PC-3 (cell line): ENCODE data around the gene PPP1R3G. TPM values are rescaled to one million over a fixed set of nuclear protein-coding genes. Genes with fewer than 3 reads are reported as not detected.

Source experiments
- ATAC-seq: fragments of 200-7000 bp; cut with Tn5 transposase; 2 replicates; pipeline ENCODE4 v1.9.1; 2020; ENCODE audit warnings: mild to moderate bottlenecking, moderate library complexity
- BruUV-seq: library from RNA; stranded (reverse); fragments of 400-500 nt; replicated peaks from 2 replicates; lab custom pipeline; 2021; lab: Mats Ljungman, UMichigan
- CTCF ChIA-PET: fragments of 300-600 bp; sonication (Branson Sonifier 250); formaldehyde crosslinking; loops from one replicate; lab custom pipeline; 2022; ENCODE audit warnings: antibody characterized with exemption; lab: Charles Lee
- POLR2A ChIA-PET: fragments of 300-600 bp; sonication (Branson Sonifier 250); formaldehyde crosslinking; loops from one replicate; lab custom pipeline; 2022; ENCODE audit warnings: antibody characterized with exemption; ENCODE audit not compliant: unreplicated experiment; lab: Charles Lee
- DNase-seq: peaks from one replicate; pipeline ENCODE4 v3.0.0-alpha.2; 2015
- H2AFZ ChIP-seq: fragments of 300-600 bp; sonication (generic); 2 replicates; pipeline ENCODE4 v1.6.0; 2016; ENCODE audit warnings: antibody characterized with exemption, low read length
- H3F3A ChIP-seq: fragments of 300-600 bp; sonication (generic); one replicate; pipeline ENCODE4 v1.6.0; 2017; ENCODE audit warnings: antibody characterized with exemption, low read length, control low read depth, mild to moderate bottlenecking; ENCODE audit not compliant: unreplicated experiment
- H3K27ac ChIP-seq: fragments of 300-600 bp; sonication (generic); 2 replicates; pipeline ENCODE4 v1.5.1; 2016; ENCODE audit warnings: mild to moderate bottlenecking, low read length
- H3K27me3 ChIP-seq: fragments of 300-600 bp; sonication (generic); 2 replicates; pipeline ENCODE4 v1.6.1; 2016; ENCODE audit warnings: low read length, mixed read lengths
- H3K36me3 ChIP-seq: fragments of 300-600 bp; sonication (generic); 2 replicates; pipeline ENCODE4 v1.6.1; 2016; ENCODE audit warnings: low read depth, mixed run types, low read length, mixed read lengths
- H3K4me1 ChIP-seq: fragments of 300-600 bp; sonication (generic); 2 replicates; pipeline ENCODE4 v1.5.1; 2016; ENCODE audit warnings: low read length; ENCODE audit not compliant: insufficient read depth
- H3K4me2 ChIP-seq: fragments of 300-600 bp; sonication (generic); 2 replicates; pipeline ENCODE4 v1.6.0; 2016; ENCODE audit warnings: low read length
- H3K4me3 ChIP-seq: fragments of 300-600 bp; sonication (generic); 2 replicates; pipeline ENCODE4 v1.5.1; 2016; ENCODE audit warnings: mild to moderate bottlenecking, low read length, mixed read lengths
- H3K79me2 ChIP-seq: fragments of 300-600 bp; sonication (generic); 2 replicates; pipeline ENCODE4 v1.6.1; 2017; ENCODE audit warnings: low read length, mixed read lengths
- H3K9ac ChIP-seq: fragments of 300-600 bp; sonication (generic); 2 replicates; pipeline ENCODE4 v1.6.0; 2016; ENCODE audit warnings: mild to moderate bottlenecking, low read length
- H3K9me2 ChIP-seq: fragments of 300-600 bp; sonication (generic); replicated peaks from 2 replicates; pipeline ENCODE4 v1.6.1; 2016; ENCODE audit warnings: mixed run types, low read length, mixed read lengths
- H3K9me3 ChIP-seq: fragments of 300-600 bp; sonication (generic); 2 replicates; pipeline ENCODE4 v1.6.1; 2016; ENCODE audit warnings: low read length, mixed read lengths
- H4K20me1 ChIP-seq: fragments of 300-600 bp; sonication (generic); 2 replicates; pipeline ENCODE4 v1.6.1; 2016; ENCODE audit warnings: low read length, mixed read lengths
- CTCF ChIP-seq: fragments of 300-600 bp; sonication (generic); conservative IDR thresholded peaks from 2 replicates; pipeline ENCODE4 v1.5.1; 2017; ENCODE audit warnings: antibody characterized with exemption, low read depth, mild to moderate bottlenecking, low read length
- EZH2 ChIP-seq: fragments of 300-600 bp; sonication (generic); IDR thresholded peaks from one replicate; pipeline ENCODE4 v1.6.1; 2017; ENCODE audit warnings: antibody characterized with exemption, mild to moderate bottlenecking, low read length; ENCODE audit not compliant: unreplicated experiment
- EZH2phosphoT487 ChIP-seq: fragments of 300-600 bp; sonication (generic); IDR thresholded peaks from 2 replicates; pipeline ENCODE4 v1.6.1; 2018; ENCODE audit warnings: mild to moderate bottlenecking, antibody characterized with exemption, low read length, borderline replicate concordance
- intact Hi-C: fragments of 100-400 bp; cut with micrococcal nuclease; formaldehyde crosslinking; loops from 2 replicates; pipeline ENCODE4 v1.9.0; 2023
- total RNA-seq: library from RNA; depleted of rRNA; stranded (reverse); fragments of >200 nt; gene quantifications from 2 replicates; pipeline ENCODE4 v1.2.3, GENCODE V29; 2014

The PPP1R3G gene
- total RNA-seq, 1 experiment from 2014 or later, result 2.8 TPM

DNA sequence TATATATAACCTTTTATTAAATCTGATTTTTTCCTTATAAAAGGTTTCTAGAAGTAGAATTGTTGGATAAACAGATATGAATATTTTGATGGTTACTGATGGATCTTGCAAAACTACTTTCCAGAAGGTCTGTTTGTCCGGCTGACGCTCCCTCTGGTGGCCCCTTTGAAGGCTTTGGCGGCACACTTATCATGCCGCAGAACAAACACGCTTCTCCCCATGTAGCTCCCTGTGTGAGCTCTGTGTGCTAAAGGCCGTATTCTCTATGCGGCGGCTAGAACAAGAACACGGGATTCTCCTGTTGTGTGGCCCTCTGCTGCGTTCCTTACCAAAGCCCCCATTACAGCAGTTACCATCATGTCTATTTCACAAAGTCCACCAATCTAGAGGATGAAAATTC lies 30.0 kb downstream of the PPP1R3G start:
- CTCF ChIA-PET, result no interaction called here
- no peak for ATAC-seq
- H4K20me1 ChIP-seq, result no peaks in the 10 kb centered on the region

DNA sequence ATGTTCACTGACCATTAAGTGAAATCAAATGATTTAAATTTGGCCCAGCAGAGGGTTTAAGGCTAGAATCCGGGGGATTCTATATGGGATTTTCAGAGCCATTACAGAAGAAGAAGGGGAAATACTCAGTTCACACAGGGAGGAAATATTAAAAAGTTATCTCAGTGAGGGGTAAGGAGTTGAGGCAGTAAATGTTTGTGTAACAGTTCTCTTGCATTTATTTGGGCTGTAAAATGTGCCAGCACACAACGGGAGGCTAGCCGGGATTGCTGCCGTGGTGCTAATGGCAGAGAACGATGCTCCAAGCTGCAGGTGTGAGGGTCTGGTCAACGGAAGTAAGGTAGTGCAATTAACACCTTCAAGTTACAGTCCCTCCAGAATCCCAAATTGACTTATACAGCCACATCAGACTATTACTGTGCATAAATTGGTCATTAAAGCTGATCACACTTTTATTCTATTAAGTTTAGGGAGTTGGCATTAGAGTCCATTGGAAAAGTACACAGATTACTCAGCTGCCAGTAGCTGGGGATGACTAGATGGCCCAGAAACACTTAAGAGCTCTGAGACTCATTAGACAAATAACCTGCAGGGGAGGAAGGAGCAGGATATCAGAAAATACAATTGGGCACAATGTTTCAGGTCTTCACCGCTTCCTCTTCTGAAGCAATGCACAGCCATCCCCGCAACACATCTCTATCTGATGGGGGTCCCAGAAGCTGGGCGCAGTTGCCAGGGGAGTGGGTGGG lies 31.3 kb downstream of the PPP1R3G start:
- Histone ChIP-seq H3K4me3 (no peak overlapping the region; the same call in 1 of the 2 replicates), H3K27me3 (no peaks in the 10 kb centered on the region), H3K9ac (no peak overlapping the region), H3K27ac (peak overlapping the region; percentile 73), H3K4me2 (peak overlapping the region; percentile 69), H4K20me1 (no peaks in the 10 kb centered on the region), H3K36me3 (no peaks in the 10 kb centered on the region), H3K79me2 (no peaks in the 10 kb centered on the region), H2AFZ (peak overlapping the region; percentile 56), H3K9me3 (no peaks in the 10 kb centered on the region), H3K4me1 (peaks cover 16% of the 10 kb centered on the region), H3K9me2 (no peaks in the 10 kb centered on the region), H3F3A (no peaks in the 10 kb centered on the region)
- CTCF ChIA-PET, result no interaction called here
- peak; percentile 96 for ATAC-seq
- TF ChIP-seq EZH2phosphoT487 (no peak), EZH2 (no peak), CTCF (no peak)
- BruUV-seq, result no TSS peak
- intact Hi-C loops, result loop anchor here (1.0 kb wide), 1 partner anchor 34 kb away; no protein-coding TSS in a partner anchor
- POLR2A ChIA-PET, result interaction anchor here (0.7 kb wide), 1 partner anchor 10 kb away, joined by 3 read pairs; no protein-coding TSS in a partner anchor
- DNase-seq, result peak; percentile 81

More for the DNA sequence above, 30.0 kb downstream of the PPP1R3G start:
- H3K4me3 ChIP-seq, result no peak overlapping the region
- BruUV-seq, result no TSS peak
- H3K4me1 ChIP-seq, result peaks cover 16% of the 10 kb centered on the region
- no peaks in the 10 kb centered on the region for H3K79me2 ChIP-seq
- TF ChIP-seq CTCF, result peak; percentile 38; the same call in 1 of the 2 replicates
- no peak for TF ChIP-seq EZH2phosphoT487
- H3K9ac ChIP-seq, result no peak overlapping the region
- POLR2A ChIA-PET, result no interaction called here
- no peaks in the 10 kb centered on the region for H3K27me3 ChIP-seq
- H3K9me2 ChIP-seq, result no peaks in the 10 kb centered on the region
- no peak overlapping the region for H2AFZ ChIP-seq
- H3F3A ChIP-seq, result no peaks in the 10 kb centered on the region
- H3K27ac ChIP-seq, result no peak overlapping the region
- no peak overlapping the region for H3K4me2 ChIP-seq
- intact Hi-C loops, result no loop called here
- no peaks in the 10 kb centered on the region for H3K36me3 ChIP-seq
- no peak for DNase-seq
- no peaks in the 10 kb centered on the region for H3K9me3 ChIP-seq
